ENCODE measurements around the gene PTPRA.

PTPRA gene

GRCh38 chr20:3082955-3083952, 210.0 kb downstream of the PTPRA start:
- DNase-seq: no peak

- no peak for DNase-seq
These were observed 211.2 kb downstream of the PTPRA start, which contains the start of gene AVP for GRCh38 chr20:3084283-3084985. AVP (minus strand) TSS chr20:3084724; CDS start chr20:3084674, 50 bp downstream.

- no peak for DNase-seq
These were observed 211.7 kb downstream of the PTPRA start for GRCh38 chr20:3084986-3085360.

GRCh38 chr20:3085571-3086072, 212.3 kb downstream of the PTPRA start:
- no peak for DNase-seq

- no peak for DNase-seq
These were observed 214.8 kb downstream of the PTPRA start for GRCh38 chr20:3088031-3088430.
